Mesendoderm (in vitro differentiated cells): Measurements from ENCODE around the gene PRKAG2.
A peak's percentile ranks its signal among the peaks of the same experiment; 100 is the strongest.

Experiments used
- DNase-seq: peaks from one replicate; pipeline ENCODE4 v3.0.0; 2013
- H2AK5ac ChIP-seq: 2 replicates; pipeline ENCODE4 v1.6.1; 2013; ENCODE audit warnings: low read length, inconsistent platforms
- H2BK120ac ChIP-seq: 2 replicates; pipeline ENCODE4 v1.6.1; 2013; ENCODE audit warnings: low read depth, mild to moderate bottlenecking, low read length, moderate library complexity, mixed read lengths
- H2BK15ac ChIP-seq: replicated peaks from 2 replicates; pipeline ENCODE4 v1.6.1; 2013; ENCODE audit warnings: low read depth, mild to moderate bottlenecking, moderate library complexity
- H2BK5ac ChIP-seq: 2 replicates; pipeline ENCODE4 v1.6.1; 2013; ENCODE audit warnings: low read length, inconsistent platforms
- H3K18ac ChIP-seq: 2 replicates; pipeline ENCODE4 v1.6.1; 2013; ENCODE audit warnings: mild to moderate bottlenecking, low read length, mixed read lengths
- H3K23ac ChIP-seq: one replicate; pipeline ENCODE4 v1.6.1; 2013; ENCODE audit warnings: low read length
- H3K27ac ChIP-seq: 2 replicates; pipeline ENCODE4 v1.5.1; 2013; ENCODE audit warnings: low read depth, mild to moderate bottlenecking, inconsistent platforms, low read length, moderate library complexity
- H3K27me3 ChIP-seq: 2 replicates; pipeline ENCODE4 v1.6.1; 2013; ENCODE audit warnings: low read length, control low read depth, mild to moderate bottlenecking, inconsistent platforms; ENCODE audit not compliant: insufficient read depth, poor library complexity
- H3K36me3 ChIP-seq: 2 replicates; pipeline ENCODE4 v1.6.1; 2013; ENCODE audit warnings: low read length, inconsistent platforms; ENCODE audit not compliant: control insufficient read depth, insufficient read depth
- H3K4ac ChIP-seq: one replicate; pipeline ENCODE4 v1.6.1; 2013; ENCODE audit warnings: low read depth, mild to moderate bottlenecking, low read length, moderate library complexity
- H3K4me1 ChIP-seq: 2 replicates; pipeline ENCODE4 v1.6.1; 2013; ENCODE audit warnings: low read depth, low read length, inconsistent platforms; ENCODE audit not compliant: control insufficient read depth
- H3K4me2 ChIP-seq: 2 replicates; pipeline ENCODE4 v1.6.1; 2013; ENCODE audit warnings: low read length
- H3K4me3 ChIP-seq: 2 replicates; pipeline ENCODE4 v1.5.1; 2013; ENCODE audit warnings: mild to moderate bottlenecking, low read length
- H3K56ac ChIP-seq: one replicate; pipeline ENCODE4 v1.6.1; 2013; ENCODE audit warnings: low read length
- H3K79me1 ChIP-seq: 2 replicates; pipeline ENCODE4 v1.6.1; 2013; ENCODE audit warnings: low read length, inconsistent platforms
- H3K79me2 ChIP-seq: 2 replicates; pipeline ENCODE4 v1.6.1; 2013; ENCODE audit warnings: mild to moderate bottlenecking, low read length; ENCODE audit not compliant: control insufficient read depth, insufficient read depth
- H3K9ac ChIP-seq: 2 replicates; pipeline ENCODE4 v1.6.1; 2013; ENCODE audit warnings: low read length, inconsistent platforms
- H4K5ac ChIP-seq: one replicate; pipeline ENCODE4 v1.6.1; 2013; ENCODE audit warnings: low read length
- H4K8ac ChIP-seq: one replicate; pipeline ENCODE4 v1.6.1; 2013; ENCODE audit warnings: low read depth, mild to moderate bottlenecking, control low read depth, low read length, moderate library complexity
- WGBS: extraction: QIAGEN DNeasy Blood & Tissue Kit; methylation state at CpG from one replicate; pipeline ENCODE4 v1.1.7; 2013; ENCODE audit warnings: low lambda C conversion rate, missing lambda C conversion rate; ENCODE audit not compliant: insufficient coverage; ENCODE audit errors: extremely low coverage; 5-methylcytosine and 5-hydroxymethylcytosine counted together

The PRKAG2 gene

GRCh38 chr7:151699147-151699927, 177.6 kb downstream of the PRKAG2 start:
- Histone ChIP-seq H3K79me1 (no peaks in the 10 kb centered on the region), H3K23ac (no peak overlapping the region), H2AK5ac (no peak overlapping the region), H3K27ac (no peak overlapping the region), H2BK120ac (no peak overlapping the region), H3K4me1 (no peaks in the 10 kb centered on the region), H3K4me3 (no peak overlapping the region), H3K36me3 (no peaks in the 10 kb centered on the region), H3K27me3 (no peaks in the 10 kb centered on the region), H3K79me2 (no peaks in the 10 kb centered on the region), H3K56ac (no peak overlapping the region), H3K9ac (no peak overlapping the region), H2BK15ac (no peak overlapping the region), H2BK5ac (no peak overlapping the region), H4K5ac (no peak overlapping the region), H3K18ac (no peak overlapping the region), H3K4me2 (no peak overlapping the region), H4K8ac (no peak overlapping the region), H3K4ac (no peak overlapping the region)
- WGBS = no CpG with 5 or more reads among the region's 16 CpGs
- DNase-seq = peak; percentile 89

GRCh38 chr7:151697942-151698341, 179.0 kb downstream of the PRKAG2 start:
- no peak overlapping the region for H2AK5ac ChIP-seq
- WGBS = no CpG with 5 or more reads among the region's 5 CpGs
- H2BK15ac ChIP-seq = no peak overlapping the region
- no peak overlapping the region for H3K4ac ChIP-seq
- no peak overlapping the region for H3K18ac ChIP-seq
- H3K4me3 ChIP-seq = no peak overlapping the region
- no peaks in the 10 kb centered on the region for H3K36me3 ChIP-seq
- H3K9ac ChIP-seq = no peak overlapping the region
- DNase-seq = no peak
- H3K79me2 ChIP-seq = no peaks in the 10 kb centered on the region
- H4K5ac ChIP-seq = no peak overlapping the region
- H3K27me3 ChIP-seq = no peaks in the 10 kb centered on the region
- no peak overlapping the region for H3K23ac ChIP-seq
- no peak overlapping the region for H3K56ac ChIP-seq
- no peaks in the 10 kb centered on the region for H3K79me1 ChIP-seq
- H2BK5ac ChIP-seq = no peak overlapping the region
- H3K4me1 ChIP-seq = no peaks in the 10 kb centered on the region
- H2BK120ac ChIP-seq = no peak overlapping the region
- no peak overlapping the region for H4K8ac ChIP-seq
- no peak overlapping the region for H3K4me2 ChIP-seq
- H3K27ac ChIP-seq = no peak overlapping the region

GRCh38 chr7:151697515-151697895, 179.4 kb downstream of the PRKAG2 start:
- no peak overlapping the region for H3K4me2 ChIP-seq
- H3K79me1 ChIP-seq = no peaks in the 10 kb centered on the region
- H3K4ac ChIP-seq = no peak overlapping the region
- H2BK5ac ChIP-seq = no peak overlapping the region
- no peaks in the 10 kb centered on the region for H3K27me3 ChIP-seq
- DNase-seq = no peak
- H3K4me1 ChIP-seq = no peaks in the 10 kb centered on the region
- no peaks in the 10 kb centered on the region for H3K79me2 ChIP-seq
- no peak overlapping the region for H4K5ac ChIP-seq
- H3K56ac ChIP-seq = no peak overlapping the region
- no peak overlapping the region for H3K23ac ChIP-seq
- no peak overlapping the region for H3K4me3 ChIP-seq
- no peak overlapping the region for H2AK5ac ChIP-seq
- H3K18ac ChIP-seq = no peak overlapping the region
- WGBS = no CpG with 5 or more reads among the region's 10 CpGs
- H2BK120ac ChIP-seq = no peak overlapping the region
- H3K9ac ChIP-seq = no peak overlapping the region
- no peak overlapping the region for H2BK15ac ChIP-seq
- no peak overlapping the region for H3K27ac ChIP-seq
- no peak overlapping the region for H4K8ac ChIP-seq
- H3K36me3 ChIP-seq = no peaks in the 10 kb centered on the region

GRCh38 chr7:151696721-151697514, 180.0 kb downstream of the PRKAG2 start:
- no peaks in the 10 kb centered on the region for H3K79me2 ChIP-seq
- H2AK5ac ChIP-seq = no peak overlapping the region
- no peak overlapping the region for H2BK120ac ChIP-seq
- no peak overlapping the region for H4K5ac ChIP-seq
- no peak overlapping the region for H3K56ac ChIP-seq
- H3K36me3 ChIP-seq = no peaks in the 10 kb centered on the region
- H3K4ac ChIP-seq = no peak overlapping the region
- no peak overlapping the region for H3K9ac ChIP-seq
- no peak overlapping the region for H2BK15ac ChIP-seq
- H3K27ac ChIP-seq = no peak overlapping the region
- no peak overlapping the region for H3K4me3 ChIP-seq
- no peak overlapping the region for H3K4me2 ChIP-seq
- peak; percentile 70 for DNase-seq
- H2BK5ac ChIP-seq = no peak overlapping the region
- no peaks in the 10 kb centered on the region for H3K4me1 ChIP-seq
- H3K79me1 ChIP-seq = no peaks in the 10 kb centered on the region
- H3K18ac ChIP-seq = no peak overlapping the region
- no peak overlapping the region for H3K23ac ChIP-seq
- H3K27me3 ChIP-seq = no peaks in the 10 kb centered on the region
- no CpG with 5 or more reads among the region's 18 CpGs for WGBS
- H4K8ac ChIP-seq = no peak overlapping the region

- no CpG with 5 or more reads among the region's 24 CpGs for WGBS
- Histone ChIP-seq H3K56ac (peak overlapping the region; percentile 70), H4K8ac (no peak overlapping the region), H3K79me1 (no peaks in the 10 kb centered on the region), H3K4ac (no peak overlapping the region), H3K4me3 (no peak overlapping the region), H2BK5ac (no peak overlapping the region), H3K9ac (no peak overlapping the region), H3K27me3 (no peaks in the 10 kb centered on the region), H3K36me3 (no peaks in the 10 kb centered on the region), H3K23ac (no peak overlapping the region), H2AK5ac (no peak overlapping the region), H3K4me2 (no peak overlapping the region), H3K79me2 (no peaks in the 10 kb centered on the region), H4K5ac (no peak overlapping the region), H3K18ac (peak overlapping the region; percentile 11), H3K27ac (no peak overlapping the region), H2BK15ac (no peak overlapping the region), H3K4me1 (no peaks in the 10 kb centered on the region), H2BK120ac (no peak overlapping the region)
- DNase-seq = no peak
Measured at GRCh38 chr7:151695951-151696541, 180.9 kb downstream of the PRKAG2 start.
